Measurements from ENCODE around the gene ZIC2.

ZIC2 gene

GRCh38 chr13:99975626-99976025 lies 6.0 kb upstream of the ZIC2 start:
- no peak for DNase-seq

- DNase-seq = no peak
Observed at GRCh38 chr13:99976575-99976974, 5.0 kb upstream of the ZIC2 start.

GRCh38 chr13:99977334-99977911 lies 4.2 kb upstream of the ZIC2 start:
- no peak for DNase-seq

GRCh38 chr13:99977912-99978798 lies 3.4 kb upstream of the ZIC2 start:
- DNase-seq = no peak

GRCh38 chr13:99978799-99979452 lies 2.7 kb upstream of the ZIC2 start:
- DNase-seq = no peak

- no peak for DNase-seq
Observed at GRCh38 chr13:99979453-99980200, 2.0 kb upstream of the ZIC2 start.

GRCh38 chr13:99980201-99980823 lies 1.3 kb upstream of the ZIC2 start:
- no peak for DNase-seq

- peak; percentile 78 for DNase-seq
Observed at GRCh38 chr13:99980824-99981734, 505 bp upstream of the ZIC2 start.

GRCh38 chr13:99982036-99982730 lies 599 bp downstream of the ZIC2 start:
- no peak for DNase-seq

GRCh38 chr13:99982731-99983498 lies 1.3 kb downstream of the ZIC2 start:
- DNase-seq = no peak

GRCh38 chr13:99983499-99984401 lies 2.2 kb downstream of the ZIC2 start:
- DNase-seq = no peak

- DNase-seq = no peak
Observed at GRCh38 chr13:99984461-99985240, 3.1 kb downstream of the ZIC2 start.

- DNase-seq = no peak
Observed at GRCh38 chr13:99985241-99985874, 3.8 kb downstream of the ZIC2 start.

GRCh38 chr13:99985886-99986527 lies 4.4 kb downstream of the ZIC2 start:
- DNase-seq = no peak

- DNase-seq = no peak
Observed at GRCh38 chr13:99986741-99987140, 5.2 kb downstream of the ZIC2 start.

GRCh38 chr13:99987154-99988019 lies 5.8 kb downstream of the ZIC2 start:
- no peak for DNase-seq

Data from NCI-H2227 treated with DMSO at 0.1 percent for 48 hours (cell line).